ENCODE results near the gene CNTNAP2. TPM values are rescaled to one million over a fixed set of nuclear protein-coding genes. Genes with fewer than 3 reads are reported as not detected.
A peak's percentile ranks its signal among the peaks of the same experiment; 100 is the strongest.

Gene CNTNAP2
- total and polyA plus RNA-seq, 2 of the 13 experiments (the other 11 are each of a cell fraction or from before 2014, with no cell fraction given) = 0.40 to 0.42 TPM

DNA sequence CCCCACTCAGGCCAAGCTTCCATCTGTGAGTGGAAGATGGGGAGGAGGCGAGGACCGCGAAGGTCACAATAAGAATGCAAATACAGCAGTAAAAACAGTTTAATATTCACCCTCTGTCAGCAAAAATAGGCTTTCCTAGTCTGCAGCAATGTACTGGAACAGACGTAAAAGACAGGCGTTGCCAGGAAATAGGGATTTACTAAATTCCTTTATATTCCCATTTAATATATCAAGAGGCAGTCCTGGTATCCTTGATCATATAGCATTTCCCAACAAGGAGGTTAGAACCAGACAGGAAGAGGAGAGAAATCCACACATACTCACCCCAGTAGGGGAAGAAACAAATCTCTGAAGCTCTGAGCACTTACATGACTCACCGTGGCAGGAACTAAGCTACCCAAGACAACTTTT is 1419.1 kb downstream of the CNTNAP2 start:
- in situ Hi-C loops (cut with HindIII; ENCODE audit: extremely low pct_ligation_motif_present, low pct_unique_long_range_greater_than_20kb) (no loop called here), intact Hi-C loops (cut with micrococcal nuclease; ENCODE audit: unreplicated experiment) (no loop called here)
- no peak for TF ChIP-seq ZNF354B (CRISPR knock-in tag; IDR thresholded peaks at IDR 0.05)
- no peak for TF ChIP-seq ZNF18 (CRISPR knock-in tag; IDR thresholded peaks at IDR 0.05; ENCODE audit: insufficient replicate concordance)
- no peak for TF ChIP-seq HNRNPK (IDR thresholded peaks at IDR 0.05; ENCODE audit: low read depth, low read length, poor library complexity, severe bottlenecking)
- no peak for TF ChIP-seq ZNF879 (CRISPR knock-in tag; IDR thresholded peaks at IDR 0.05)
- TF ChIP-seq ZNF460 (CRISPR knock-in tag; IDR thresholded peaks at IDR 0.05; ENCODE audit: borderline replicate concordance) = no peak
- no peak for TF ChIP-seq ZKSCAN5 (CRISPR knock-in tag; IDR thresholded peaks at IDR 0.05)
- peak; percentile 62 for TF ChIP-seq MAFF (IDR thresholded peaks at IDR 0.05; ENCODE audit: low read depth, low read length)
- no peak for TF ChIP-seq RFXAP (CRISPR knock-in tag; IDR thresholded peaks at IDR 0.05; ENCODE audit: borderline replicate concordance)
- no peak for TF ChIP-seq NPAS2 (CRISPR knock-in tag; IDR thresholded peaks at IDR 0.05; ENCODE audit: borderline replicate concordance)
- no peak for TF ChIP-seq ZMYM2 (CRISPR knock-in tag; IDR thresholded peaks at IDR 0.05)
- no peak for TF ChIP-seq POLR2AphosphoS2 (IDR thresholded peaks at IDR 0.05; ENCODE audit: low read depth, low read length)
- no peak for TF ChIP-seq ZNF251 (CRISPR knock-in tag; IDR thresholded peaks at IDR 0.05)
- TF ChIP-seq ZNF180 (CRISPR knock-in tag; IDR thresholded peaks at IDR 0.05; ENCODE audit: borderline replicate concordance, low read depth) = no peak
- TF ChIP-seq RNF2 (conservative IDR thresholded peaks at IDR 0.05; ENCODE audit: low read depth) = no peak
- TF ChIP-seq, protein P1, sequence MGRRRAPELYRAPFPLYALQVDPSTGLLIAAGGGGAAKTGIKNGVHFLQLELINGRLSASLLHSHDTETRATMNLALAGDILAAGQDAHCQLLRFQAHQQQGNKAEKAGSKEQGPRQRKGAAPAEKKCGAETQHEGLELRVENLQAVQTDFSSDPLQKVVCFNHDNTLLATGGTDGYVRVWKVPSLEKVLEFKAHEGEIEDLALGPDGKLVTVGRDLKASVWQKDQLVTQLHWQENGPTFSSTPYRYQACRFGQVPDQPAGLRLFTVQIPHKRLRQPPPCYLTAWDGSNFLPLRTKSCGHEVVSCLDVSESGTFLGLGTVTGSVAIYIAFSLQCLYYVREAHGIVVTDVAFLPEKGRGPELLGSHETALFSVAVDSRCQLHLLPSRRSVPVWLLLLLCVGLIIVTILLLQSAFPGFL (CRISPR knock-in tag; IDR thresholded peaks at IDR 0.05) = no peak
- TF ChIP-seq MAFK (conservative IDR thresholded peaks at IDR 0.05 in 1 of 2, IDR thresholded peaks at IDR 0.05 in 1 of 2; ENCODE audit: low read length in 2 of 2) = peak; percentile 29 to 72; a peak in 2 of 4 replicates
- TF ChIP-seq PRDM10 (CRISPR knock-in tag; IDR thresholded peaks at IDR 0.05; ENCODE audit: low read depth) = no peak
- Histone ChIP-seq H3K79me2 (ENCODE audit: insufficient read depth, low read length) (no peaks in the 10 kb centered on the region), H3K4me2 (ENCODE audit: low read depth, low read length) (no peak overlapping the region), H2AFZ (ENCODE audit: low read length) (no peak overlapping the region), H4K20me1 (ENCODE audit: insufficient read depth, low read length) (no peaks in the 10 kb centered on the region), H3K9ac (ENCODE audit: insufficient read depth, low read depth, low read length) (no peak overlapping the region), H3K4me1 (ENCODE audit: insufficient read depth, low read length) (no peaks in the 10 kb centered on the region), H3K9me3 (ENCODE audit: low read length) (peaks cover 36% of the 10 kb centered on the region), H3K27me3 (ENCODE audit: control insufficient read depth in 1 of 2, insufficient read depth in 2 of 2, low read length in 2 of 2) (no peaks in the 10 kb centered on the region), H3K4me3 (replicated peaks in 1 of 3; ENCODE audit: insufficient read depth in 1 of 3, low read depth in 2 of 3, low read length in 3 of 3) (no peak overlapping the region), H3K27ac (ENCODE audit: extremely low read length, insufficient read depth, low read length) (no peak overlapping the region), H3K36me3 (replicated peaks in 1 of 2; ENCODE audit: control insufficient read depth in 1 of 2, insufficient read depth in 2 of 2, low read length in 2 of 2) (no peaks in the 10 kb centered on the region)
- CTCF ChIA-PET (ENCODE audit: low intra/inter-chr PET ratio, low total read pairs) = no interaction called here
- FAIRE-seq (no peak), DNase-seq (ENCODE audit: low spot score) (no peak), ATAC-seq (no peak)
- BruUV-seq (replicated peaks) = no TSS peak
- POLR2A ChIA-PET = no interaction called here
- 55% methylated on average over 6 of the region's 6 CpGs for whole genome bisulfite sequencing (ENCODE audit: low lambda C conversion rate)
